Heart left ventricle (tissue), 16 donors: ENCODE data around the gene APP. TPM values are rescaled to one million over a fixed set of nuclear protein-coding genes. Genes with fewer than 3 reads are reported as not detected.

Experiments
- ATAC-seq, 4 donors: fragments of 200-7000 bp; cut with Tn5 transposase; one replicate each; pipeline ENCODE4 v1.9.1; 2020 to 2022; ENCODE audit warnings: moderate library complexity in 4 of 4, mild to moderate bottlenecking in 3 of 4, moderate number of reproducible peaks in 1 of 4
- DNase-seq, 5 donors: peaks; one replicate each; pipeline ENCODE4 v3.0.0-alpha.2; 2020
- H3K27ac ChIP-seq, 12 donors: fragments of 200-600 bp; sonication (generic) in 4 of 12; one replicate each; pipeline versions ENCODE4 v1.5.0 to v1.8.0; 2016 to 2022; ENCODE audit warnings: mild to moderate bottlenecking in 2 of 12
- H3K27me3 ChIP-seq, 9 donors: fragments of 200-600 bp; sonication (generic) in 2 of 9; one replicate each; pipeline versions ENCODE4 v1.5.1 to v1.8.0; 2016 to 2022; ENCODE audit warnings: mild to moderate bottlenecking in 3 of 9
- H3K36me3 ChIP-seq, 9 donors: fragments of 200-600 bp; sonication (generic) in 2 of 9; one replicate each; pipeline versions ENCODE4 v1.5.0 to v1.8.0; 2018 to 2022; ENCODE audit warnings: mild to moderate bottlenecking in 2 of 9
- H3K4me1 ChIP-seq, 12 donors: fragments of 200-600 bp; sonication (generic) in 4 of 12; one replicate each; pipeline versions ENCODE4 v1.5.0 to v1.8.0; 2016 to 2022; ENCODE audit warnings: mild to moderate bottlenecking in 3 of 12
- H3K4me3 ChIP-seq, 12 donors: fragments of 200-600 bp; sonication (generic) in 4 of 12; one replicate each; pipeline versions ENCODE4 v1.5.0 to v1.8.0; 2017 to 2022; ENCODE audit warnings: mild to moderate bottlenecking in 9 of 12, moderate library complexity in 4 of 12
- H3K9me3 ChIP-seq, 12 donors: fragments of 200-600 bp; sonication (generic) in 4 of 12; one replicate each; pipeline versions ENCODE4 v1.5.0 to v1.8.0; 2016 to 2022; ENCODE audit warnings: mild to moderate bottlenecking in 1 of 12
- POLR2A ChIP-seq, 2 donors: fragments of 450-650 bp; IDR thresholded peaks; one replicate each; pipeline ENCODE4 v1.6.1; 2017; ENCODE audit warnings: antibody characterized with exemption in 2 of 2, mild to moderate bottlenecking in 2 of 2, moderate library complexity in 2 of 2
- WGBS, 4 donors: extraction: QIAGEN DNeasy Blood & Tissue Kit in 2 of 4; methylation state at CpG; one replicate each; pipeline versions ENCODE4 v1.1.5 to v1.1.7; 2013 to 2018; 5-methylcytosine and 5-hydroxymethylcytosine counted together
- intact Hi-C, 10 donors: fragments of 100-400 bp; cut with DNase I; formaldehyde crosslinking; loops; one replicate each; pipeline versions ENCODE4 v1.11.1 to v1.14.2; 2022
- polyA plus RNA-seq, 2 donors: library from polyadenylated mRNA; stranded (reverse); fragments of 200-250 nt; gene quantifications; one replicate each; pipeline ENCODE4 v1.2.3, GENCODE V29; 2013
- total RNA-seq, 9 donors: library from RNA; depleted of rRNA in 2 of 9; stranded (reverse); fragments of >200 nt in 2 of 9; fragmentation: NEBNext Ultra II Directional in 3 of 9; extraction: Animal tissue kit (Norgen Biotek cat#: 25700) in 3 of 9; gene quantifications; one replicate each; pipeline versions ENCODE4 v1.1.0 to v1.2.4, GENCODE V29; 2016 to 2023
- TF ChIP-seq, protein P1 (sequence below), 12 donors: fragments of 200-600 bp; sonication (generic) in 4 of 12; IDR thresholded peaks; one replicate each; pipeline versions ENCODE4 v1.5.0 to v1.8.0; 2018 to 2022; ENCODE audit warnings: antibody characterized with exemption in 12 of 12, mild to moderate bottlenecking in 5 of 12
- donor health status: ischemic (EF 13 %, LVEDD 7.1; RV severe dilation, severe dysfunction).
- donor health status: healthy with polysubstance abuse.
- donor health status: DM: no; HTN: yes; CAD: no.
- donor health status: DM: no; HTN: no; CAD: no.
- donor health status: ischemic (EF 25% LVEDD 6.9; RV normal size, moderate dysfunction).
- donor health status: ischemic (EF 25% LVEDD 5.7; RV mildly dilated, moderate dysfunction).
- donor health status: healthy.
- donor health status: DM: yes; HTN: yes; CAD: no.
- donor health status: ischemic (EF 35%, LVEDD 5.7; RV mildly dilated, moderate dysfunction).
- donor health status: nonischemic (EF 11% LVEDD 7.7; RV severe dilation, severe dysfunction).
- donor health status: DM: yes; HTN: yes; CAD: no.
- donor health status: PGD.
- donor health status: ischemic (EF 29% LVEDD 5.4; RV normal size, mild dysfunction).
- donor health status: nonischemic (EF 23%, LVEDD 6.1; RV moderate dilation, normal function).

APP gene
- total and polyA plus RNA-seq, 11 donors, result 103 to 467 (median 373) TPM

DNA sequence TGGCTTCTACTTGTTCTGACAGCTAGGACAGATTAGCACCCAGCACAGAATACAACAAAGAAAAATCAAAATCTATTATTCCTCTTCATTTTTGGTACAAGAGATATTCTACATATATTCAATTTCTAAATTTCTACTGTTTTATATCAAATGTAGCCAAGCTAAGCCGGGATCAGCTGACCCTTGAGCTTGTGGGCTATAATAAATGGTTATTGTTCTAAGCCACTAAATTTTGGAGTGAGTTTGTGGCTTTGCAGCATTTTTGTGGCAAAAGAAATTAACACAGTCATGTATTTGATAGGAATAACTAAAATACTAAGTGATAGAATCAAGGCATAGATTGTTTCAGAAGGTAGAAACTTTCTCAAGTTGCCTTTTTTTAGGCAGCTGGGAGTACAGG, 50.7 kb downstream of the APP start:
- TF ChIP-seq, protein P1, sequence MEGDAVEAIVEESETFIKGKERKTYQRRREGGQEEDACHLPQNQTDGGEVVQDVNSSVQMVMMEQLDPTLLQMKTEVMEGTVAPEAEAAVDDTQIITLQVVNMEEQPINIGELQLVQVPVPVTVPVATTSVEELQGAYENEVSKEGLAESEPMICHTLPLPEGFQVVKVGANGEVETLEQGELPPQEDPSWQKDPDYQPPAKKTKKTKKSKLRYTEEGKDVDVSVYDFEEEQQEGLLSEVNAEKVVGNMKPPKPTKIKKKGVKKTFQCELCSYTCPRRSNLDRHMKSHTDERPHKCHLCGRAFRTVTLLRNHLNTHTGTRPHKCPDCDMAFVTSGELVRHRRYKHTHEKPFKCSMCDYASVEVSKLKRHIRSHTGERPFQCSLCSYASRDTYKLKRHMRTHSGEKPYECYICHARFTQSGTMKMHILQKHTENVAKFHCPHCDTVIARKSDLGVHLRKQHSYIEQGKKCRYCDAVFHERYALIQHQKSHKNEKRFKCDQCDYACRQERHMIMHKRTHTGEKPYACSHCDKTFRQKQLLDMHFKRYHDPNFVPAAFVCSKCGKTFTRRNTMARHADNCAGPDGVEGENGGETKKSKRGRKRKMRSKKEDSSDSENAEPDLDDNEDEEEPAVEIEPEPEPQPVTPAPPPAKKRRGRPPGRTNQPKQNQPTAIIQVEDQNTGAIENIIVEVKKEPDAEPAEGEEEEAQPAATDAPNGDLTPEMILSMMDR (IDR thresholded peaks at IDR 0.05), result no peak
- TF ChIP-seq POLR2A (IDR thresholded peaks at IDR 0.05), result no peak
- Histone ChIP-seq H3K36me3 (no peaks in the 10 kb centered on the region), H3K4me3 (no peak overlapping the region), H3K27me3 (no peaks in the 10 kb centered on the region), H3K9me3 (no peaks in the 10 kb centered on the region), H3K27ac (no peak overlapping the region), H3K4me1 (peaks cover 5 to 58% (median 43%) of the 10 kb centered on the region in 12 donors)
- WGBS, 4 donors, result 81 to 95% (median 90%) methylated on average over 1 of the region's 1 CpG
- intact Hi-C loops, result loop anchor here in 4 of 10 donors (5.0 to 10.0 kb wide), 2 partner anchors 45 to 47 kb away; no protein-coding TSS in a partner anchor
- no peak for ATAC-seq
- no peak for DNase-seq

DNA sequence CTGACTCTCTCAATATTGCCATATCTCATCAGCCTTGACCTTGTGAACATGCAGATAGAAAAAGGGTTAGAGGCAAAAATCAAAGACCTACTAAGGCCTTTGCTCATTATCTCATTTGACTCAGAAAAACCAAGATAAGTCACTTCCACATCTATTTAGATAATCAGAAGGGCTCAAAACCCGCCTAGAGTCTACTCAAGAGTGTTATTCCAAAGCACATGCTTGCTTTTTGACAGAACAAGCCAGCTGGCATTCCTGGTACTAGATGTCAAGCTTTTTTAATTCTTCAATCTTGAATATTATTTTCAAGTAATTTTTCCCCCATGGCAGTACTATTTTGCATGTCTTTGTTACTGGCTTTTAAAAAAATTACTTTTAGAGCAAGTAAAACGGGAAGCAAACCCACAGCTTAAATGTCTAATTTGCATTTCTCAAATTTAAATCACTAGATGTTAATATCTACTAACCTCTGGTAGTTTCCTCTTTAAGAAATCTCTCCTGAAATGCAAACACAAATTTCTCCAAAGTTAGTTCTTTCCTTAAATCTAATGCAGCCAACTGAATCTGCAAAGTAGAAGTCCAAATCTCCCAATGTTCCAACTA, 51.5 kb downstream of the APP start:
- intact Hi-C loops, result loop anchor here in 4 of 10 donors (5.0 to 10.0 kb wide), 2 partner anchors 46 to 48 kb away; no protein-coding TSS in a partner anchor
- 73 to 80% (median 79%) methylated on average over 2 of the region's 2 CpGs for WGBS, 4 donors

DNA sequence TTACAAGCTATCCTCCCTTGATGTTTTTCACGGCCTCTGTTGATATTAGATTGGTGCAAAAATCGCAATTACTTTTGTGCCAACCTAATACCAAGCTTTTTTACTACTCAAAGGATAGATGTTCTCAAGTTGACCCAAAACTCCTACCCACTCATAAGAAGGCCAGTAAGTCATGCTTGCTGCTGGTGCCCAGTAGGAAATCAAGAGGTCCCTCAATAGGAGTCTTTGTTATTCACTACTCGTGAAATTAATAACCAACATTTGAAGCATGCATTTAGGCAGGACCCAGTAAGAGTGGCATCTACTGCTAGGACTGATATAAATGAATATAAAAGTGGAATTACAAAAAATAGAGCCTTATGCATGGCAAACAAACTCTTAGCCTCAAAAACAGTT, 52.6 kb downstream of the APP start:
- Histone ChIP-seq H3K36me3 (no peaks in the 10 kb centered on the region), H3K4me3 (no peak overlapping the region), H3K27me3 (no peaks in the 10 kb centered on the region), H3K27ac (peak overlapping the region in 4 of 12 donors; percentile 59 to 73 (median 65)), H3K4me1 (peaks cover 0 to 42% (median 24%) of the 10 kb centered on the region in 12 donors), H3K9me3 (no peaks in the 10 kb centered on the region)
- WGBS, 4 donors, result 85 to 88% (median 87%) methylated on average over 3 of the region's 3 CpGs
- intact Hi-C loops, result loop anchor here in 4 of 10 donors (5.0 to 10.0 kb wide), 2 partner anchors 47 to 49 kb away; no protein-coding TSS in a partner anchor
- TF ChIP-seq, protein P1 (IDR thresholded peaks at IDR 0.05), result no peak
- no peak for TF ChIP-seq POLR2A (IDR thresholded peaks at IDR 0.05)
- no peak for DNase-seq
- ATAC-seq, result no peak

More for the DNA sequence above, 51.5 kb downstream of the APP start:
- Histone ChIP-seq H3K4me3 (no peak overlapping the region), H3K27ac (no peak overlapping the region), H3K36me3 (no peaks in the 10 kb centered on the region), H3K4me1 (peaks cover under 1 to 50% (median 35%) of the 10 kb centered on the region in 12 donors), H3K27me3 (no peaks in the 10 kb centered on the region), H3K9me3 (no peaks in the 10 kb centered on the region)
- ATAC-seq, result no peak
- no peak for DNase-seq
- TF ChIP-seq, protein P1 (IDR thresholded peaks at IDR 0.05), result no peak
- TF ChIP-seq POLR2A (IDR thresholded peaks at IDR 0.05), result no peak

DNA sequence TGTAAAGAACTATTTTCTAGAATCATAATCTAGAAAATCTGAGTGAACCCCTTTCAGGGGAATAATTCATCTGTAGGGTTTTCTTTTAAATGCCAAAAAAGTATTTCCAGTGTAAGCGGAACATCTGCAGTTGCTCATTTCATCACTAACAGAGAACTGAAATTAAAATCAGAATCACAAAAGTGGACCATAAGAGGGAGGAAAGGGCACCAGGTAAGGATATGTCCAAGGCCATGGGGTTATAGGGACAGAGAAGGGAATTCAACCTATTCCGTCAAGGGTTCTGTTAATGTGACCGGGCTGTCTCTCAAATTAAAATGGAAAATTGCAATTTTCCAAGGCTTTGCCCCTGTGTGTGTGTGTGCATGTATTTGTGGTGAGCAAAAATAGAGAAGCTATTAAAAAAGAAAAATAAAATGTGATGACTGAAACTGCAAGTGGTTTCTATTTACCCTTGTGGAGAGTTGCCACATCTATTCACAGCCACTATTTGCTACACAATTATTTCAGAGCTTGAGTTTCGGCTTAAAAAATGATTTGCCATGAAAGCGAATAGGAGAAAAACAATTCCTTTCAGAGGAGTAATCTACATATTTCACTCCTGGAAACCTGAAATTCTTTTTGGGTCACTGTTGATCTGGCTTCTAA, 53.1 kb downstream of the APP start:
- intact Hi-C loops, result loop anchor here in 4 of 10 donors (5.0 to 10.0 kb wide), 2 partner anchors 47 to 50 kb away; no protein-coding TSS in a partner anchor
- TF ChIP-seq, protein P1 (IDR thresholded peaks at IDR 0.05), result no peak
- TF ChIP-seq POLR2A (IDR thresholded peaks at IDR 0.05), result no peak
- peaks cover 0 to 47% (median 25%) of the 10 kb centered on the region in 12 donors for H3K4me1 ChIP-seq

More for the DNA sequence above, 53.1 kb downstream of the APP start:
- no peak overlapping the region for H3K4me3 ChIP-seq
- H3K36me3 ChIP-seq, result no peaks in the 10 kb centered on the region
- H3K27me3 ChIP-seq, result no peaks in the 10 kb centered on the region
- WGBS, 4 donors, result 91 to 92% (median 92%) methylated on average over 5 of the region's 5 CpGs
- peak overlapping the region in 10 of 12 donors; percentile 47 to 73 (median 62) for H3K27ac ChIP-seq
- ATAC-seq (no peak), DNase-seq (no peak)
- no peaks in the 10 kb centered on the region for H3K9me3 ChIP-seq
